Lung microvascular endothelial cell (primary cell): ENCODE data around the gene SLC2A8. TPM values are rescaled to one million over a fixed set of nuclear protein-coding genes. Genes with fewer than 3 reads are reported as not detected.

Experiments
- DNase-seq, 2 donors: peaks; one replicate each; pipeline versions ENCODE4 v3.0.0 to v3.0.0-alpha.2; 2010; ENCODE audit warnings: low read depth in 2 of 2
- total RNA-seq: library from RNA; depleted of rRNA; stranded (reverse); fragments of >200 nt; gene quantifications from 2 replicates; pipeline ENCODE4 v1.2.1, GENCODE V29; 2014

The SLC2A8 gene
- total RNA-seq, 1 donor from 2014 or later = 9.1 TPM

GRCh38 chr9:127402401-127403090 lies 5.6 kb downstream of the SLC2A8 start:
- DNase-seq = no peak

DNA sequence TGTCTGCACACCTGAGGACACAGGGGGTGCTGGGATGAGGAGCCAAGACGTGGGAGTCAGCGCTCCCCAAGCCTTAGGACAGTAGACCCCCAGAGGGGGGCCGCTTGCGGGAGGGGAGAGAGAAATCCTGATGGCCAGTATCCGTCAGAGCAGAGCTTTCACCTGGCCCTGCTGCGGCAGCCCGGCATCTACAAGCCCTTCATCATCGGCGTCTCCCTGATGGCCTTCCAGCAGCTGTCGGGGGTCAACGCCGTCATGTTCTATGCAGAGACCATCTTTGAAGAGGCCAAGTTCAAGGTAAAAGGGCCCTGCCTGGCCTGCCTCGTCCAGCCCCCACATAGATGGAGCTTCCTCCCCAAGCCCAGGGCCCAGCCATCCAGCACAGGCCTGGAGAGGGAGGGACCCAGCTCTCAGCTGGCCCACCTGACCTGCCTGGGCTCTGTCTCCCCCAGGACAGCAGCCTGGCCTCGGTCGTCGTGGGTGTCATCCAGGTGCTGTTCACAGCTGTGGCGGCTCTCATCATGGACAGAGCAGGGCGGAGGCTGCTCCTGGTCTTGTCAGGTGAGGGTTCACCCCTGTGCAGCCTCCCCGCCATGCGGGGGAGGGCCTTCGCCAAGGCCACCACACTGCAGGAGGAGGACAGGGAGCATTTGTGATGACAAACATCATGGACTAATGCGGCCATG lies 6.7 kb downstream of the SLC2A8 start:
- no peak for DNase-seq

- no peak for DNase-seq
Observed at GRCh38 chr9:127404631-127405030, 7.7 kb downstream of the SLC2A8 start.

DNA sequence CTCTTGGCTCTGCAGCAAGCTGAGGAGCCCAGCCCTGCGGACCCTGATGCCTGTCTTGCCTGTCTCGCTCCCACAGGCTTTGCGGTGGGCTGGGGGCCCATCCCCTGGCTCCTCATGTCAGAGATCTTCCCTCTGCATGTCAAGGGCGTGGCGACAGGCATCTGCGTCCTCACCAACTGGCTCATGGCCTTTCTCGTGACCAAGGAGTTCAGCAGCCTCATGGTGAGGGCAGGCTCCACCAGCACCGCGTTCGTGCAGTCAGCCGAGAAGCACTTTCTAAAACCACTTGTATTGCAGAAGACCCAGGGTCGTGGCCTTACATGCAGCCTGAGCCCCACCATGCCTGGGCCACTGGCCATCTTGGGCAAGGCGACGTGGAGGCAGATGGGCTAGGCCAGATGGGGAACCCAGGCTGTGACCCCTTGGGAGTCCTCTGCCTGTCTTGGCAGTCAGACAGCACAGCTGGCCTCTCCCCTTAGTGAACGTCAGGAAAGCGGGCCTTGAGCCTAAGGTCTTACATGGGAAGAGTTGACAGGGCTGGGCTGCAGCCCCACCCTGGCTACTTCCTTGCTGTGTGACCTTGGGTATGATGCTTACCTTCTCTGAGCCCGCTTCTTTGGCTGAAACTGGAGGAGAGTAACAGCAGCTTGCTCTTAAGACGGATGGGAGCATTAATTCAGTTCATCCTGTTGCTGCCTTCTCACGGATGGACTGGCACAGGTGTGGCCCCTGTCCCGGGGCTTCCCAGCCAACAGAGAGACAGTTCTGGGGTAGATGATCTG lies 8.6 kb downstream of the SLC2A8 start:
- no peak for DNase-seq

- DNase-seq = no peak
Observed at GRCh38 chr9:127406799-127407491, 10.0 kb downstream of the SLC2A8 start.

GRCh38 chr9:127407492-127407843 lies 10.5 kb downstream of the SLC2A8 start:
- DNase-seq = no peak

DNA sequence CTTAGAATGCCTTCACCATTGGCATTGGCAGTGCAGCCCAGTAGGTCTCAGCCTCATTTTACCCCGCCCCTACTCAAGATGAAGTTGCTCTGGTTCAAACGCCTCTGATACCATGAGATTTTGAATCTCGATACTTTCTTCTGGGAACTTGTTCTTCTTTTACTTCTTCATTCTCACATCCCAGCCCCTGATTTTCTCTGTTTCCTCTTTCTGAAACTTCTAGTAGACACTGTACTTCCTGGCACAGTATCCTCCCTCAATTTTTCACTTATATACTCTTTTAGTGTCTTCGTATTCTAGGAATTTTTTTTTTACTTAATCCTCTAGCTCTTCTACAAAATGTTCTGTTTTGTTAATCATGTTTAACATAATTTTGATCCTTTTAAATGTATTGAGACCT lies 14.2 kb downstream of the SLC2A8 start:
- DNase-seq = no peak

DNA sequence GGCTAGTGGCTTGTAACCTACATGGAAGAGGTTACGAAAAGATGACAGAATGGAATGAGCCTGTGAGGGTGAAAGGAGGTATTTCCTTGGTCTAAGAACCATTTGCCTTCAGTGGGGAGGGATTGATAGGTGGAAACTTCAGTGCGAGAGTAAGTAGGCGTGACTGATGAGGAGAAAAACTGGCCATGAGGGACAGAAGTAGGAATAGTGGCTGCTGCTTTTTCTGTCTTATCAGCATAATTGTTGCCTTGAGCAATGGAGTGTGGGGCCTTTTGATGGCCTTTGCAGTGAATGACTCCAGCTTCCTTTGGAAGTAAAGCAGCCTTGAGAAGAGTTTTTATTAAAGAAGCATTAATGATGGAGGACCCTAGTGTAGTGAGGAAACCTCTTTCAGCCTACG lies 18.2 kb downstream of the SLC2A8 start:
- no peak for DNase-seq

GRCh38 chr9:127415657-127416056 lies 18.7 kb downstream of the SLC2A8 start:
- DNase-seq = no peak

DNA sequence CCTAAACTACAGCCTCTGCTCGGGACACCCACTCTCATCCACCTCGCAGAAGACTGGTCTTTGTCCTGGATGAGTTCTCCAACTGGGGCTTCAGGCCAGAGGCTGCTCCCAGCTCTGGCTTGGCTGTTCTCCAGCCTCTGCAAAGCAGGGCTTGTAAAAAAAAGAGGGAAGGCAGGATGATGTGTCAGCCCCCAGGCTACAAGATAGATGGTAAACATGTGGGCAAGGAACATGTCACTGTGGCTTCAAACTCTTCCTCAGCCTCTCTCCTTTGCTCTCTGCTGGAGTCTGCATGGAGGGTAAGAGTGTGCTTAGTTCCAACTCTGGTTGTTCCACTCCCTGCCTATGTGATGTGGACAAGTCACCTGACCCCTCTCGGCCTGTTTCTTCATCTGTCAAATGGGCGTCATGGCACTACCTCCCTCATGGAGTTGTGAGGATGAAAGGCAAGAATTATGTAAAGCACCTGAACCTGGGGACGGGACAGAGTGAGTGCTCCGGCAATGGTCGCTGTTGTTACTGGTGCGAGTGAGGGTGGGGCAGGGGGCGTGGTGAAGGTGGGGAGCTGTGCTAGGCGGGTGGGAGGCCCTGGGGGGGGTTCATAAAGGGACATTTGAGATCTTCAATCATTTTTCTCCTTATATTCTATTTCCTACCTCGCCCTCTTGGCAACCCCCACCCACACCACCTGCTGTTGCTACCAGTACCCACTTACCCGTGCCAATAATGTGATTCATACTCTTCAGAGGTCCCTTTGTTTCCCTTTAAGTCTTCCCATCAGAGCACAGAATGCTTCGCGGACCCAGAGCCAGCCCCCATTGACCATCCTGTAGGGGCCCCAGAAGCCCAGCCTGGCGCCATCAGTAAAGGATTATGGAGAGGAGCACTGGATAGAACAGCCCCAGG lies 20.4 kb downstream of the SLC2A8 start:
- DNase-seq = no peak

DNA sequence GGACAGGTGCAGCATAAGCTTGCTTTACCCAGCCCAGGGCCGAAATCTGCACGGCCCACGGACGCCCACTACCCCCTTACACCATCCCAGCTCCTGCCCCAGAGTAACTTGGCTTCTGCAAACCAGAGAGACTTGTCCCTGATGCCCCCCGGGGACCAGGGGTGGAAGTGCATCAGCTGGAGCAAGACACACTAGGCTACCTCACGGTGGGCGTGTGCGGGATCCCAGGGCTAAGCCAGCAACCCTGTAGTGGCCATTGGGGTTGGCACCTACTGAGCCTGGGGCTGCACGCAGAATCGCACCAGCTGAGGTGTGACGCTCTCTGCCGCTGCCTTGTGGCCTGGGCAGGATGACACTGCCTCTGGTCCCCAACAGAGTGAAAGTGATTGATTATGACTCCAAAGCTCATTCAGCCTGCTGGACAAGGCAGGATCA lies 21.1 kb downstream of the SLC2A8 start:
- peak in 1 of 2 donors; percentile 45 for DNase-seq

DNA sequence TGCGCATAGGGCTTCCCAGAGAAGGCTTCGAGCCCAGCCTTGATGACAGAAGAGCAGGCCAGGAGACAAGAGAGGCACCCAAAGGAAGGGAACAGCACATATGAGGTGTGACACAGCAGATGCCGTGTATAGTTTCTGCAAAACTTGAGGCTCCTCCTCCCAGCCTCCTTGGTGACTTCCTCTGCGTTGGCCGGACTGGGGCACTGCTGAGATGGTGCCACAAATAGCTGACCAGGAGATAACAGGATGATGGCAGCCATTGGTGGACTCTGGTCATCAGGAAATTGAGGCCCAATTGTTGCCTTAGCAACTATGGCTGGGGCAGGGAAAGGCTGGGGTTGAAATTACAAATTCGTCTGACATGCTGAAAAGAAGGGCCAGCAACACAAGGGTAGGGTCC lies 22.4 kb downstream of the SLC2A8 start:
- no peak for DNase-seq

- no peak for DNase-seq
Observed at GRCh38 chr9:127421057-127421456, 24.1 kb downstream of the SLC2A8 start.

DNA sequence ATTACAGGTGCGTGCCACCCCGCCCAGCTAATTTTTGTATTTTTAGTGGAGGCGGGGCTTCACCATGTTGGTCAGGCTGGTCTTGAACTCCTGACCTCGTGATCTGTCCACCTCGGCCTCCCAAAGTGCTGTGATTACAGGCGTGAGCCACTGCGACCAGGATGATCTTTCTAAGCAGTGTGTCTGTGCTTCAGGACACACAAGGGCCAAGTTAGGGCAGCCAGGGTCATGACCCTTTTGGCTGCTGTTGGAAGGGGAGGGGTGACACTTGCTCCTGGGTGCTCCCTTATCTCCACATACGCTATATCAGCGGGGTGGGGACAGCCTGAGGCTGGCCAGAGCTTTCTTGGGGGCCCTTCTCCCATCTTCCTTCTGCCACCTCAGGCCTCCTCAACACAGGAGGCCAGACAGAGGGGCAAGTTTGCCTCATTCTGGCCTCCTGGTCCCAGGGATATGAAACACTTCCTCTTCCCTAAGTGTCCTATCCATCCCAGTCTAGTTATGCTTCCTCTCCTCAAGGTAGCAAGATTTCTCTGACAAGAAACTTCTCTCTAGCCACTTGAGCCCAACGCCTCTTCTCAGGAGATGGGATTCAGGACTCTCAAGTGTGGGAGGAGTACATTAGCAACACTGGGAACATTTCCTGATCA lies 25.3 kb downstream of the SLC2A8 start:
- DNase-seq = no peak

GRCh38 chr9:127422787-127423186 lies 25.8 kb downstream of the SLC2A8 start:
- no peak for DNase-seq

- DNase-seq = no peak
Observed at GRCh38 chr9:127423476-127423933, 26.5 kb downstream of the SLC2A8 start.

DNA sequence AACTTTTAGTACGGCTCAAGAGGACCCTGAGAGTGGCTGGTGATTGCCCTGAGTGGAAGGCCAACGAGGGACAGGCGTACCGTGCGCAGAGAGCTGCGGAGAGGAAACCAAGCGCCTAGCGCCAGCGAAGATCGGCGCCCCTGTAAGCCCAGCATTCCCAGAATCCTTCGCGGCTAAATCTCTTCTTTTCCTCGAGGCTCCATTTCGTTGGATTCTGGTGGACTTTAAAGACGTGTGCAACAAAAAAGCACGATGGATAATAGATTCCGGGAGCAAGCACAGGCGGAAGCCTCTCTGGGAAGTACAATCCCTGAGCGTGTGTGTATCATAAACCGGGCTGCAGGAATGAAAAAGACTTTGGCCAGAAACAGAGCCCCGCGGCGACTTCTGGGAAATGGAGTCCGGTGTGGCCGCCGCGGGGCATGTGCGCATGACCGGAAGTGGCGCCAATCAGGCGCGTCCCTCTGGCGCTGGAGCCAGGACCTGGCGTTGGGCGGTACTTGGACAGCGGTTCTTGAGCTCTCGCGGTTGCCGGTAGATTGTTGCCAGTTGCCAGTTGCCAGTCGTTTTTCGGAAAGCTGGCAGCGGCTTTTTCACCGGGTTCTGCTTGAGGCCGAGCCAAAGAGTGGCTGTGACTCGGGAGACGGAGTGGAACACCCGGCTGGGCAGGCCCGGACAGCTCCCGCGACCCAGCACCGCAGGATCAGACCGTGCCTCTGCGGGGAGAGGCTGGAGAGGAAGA lies 27.1 kb downstream of the SLC2A8 start, which contains the start of gene ZNF79:
ZNF79 (plus strand) TSS at position 449 of the 742 bp plus-strand sequence. CDS start 406 bp downstream, outside the sequence.
- DNase-seq = peak; percentile 96

- DNase-seq = no peak
Observed at GRCh38 chr9:127424676-127424999, 27.7 kb downstream of the SLC2A8 start.

DNA sequence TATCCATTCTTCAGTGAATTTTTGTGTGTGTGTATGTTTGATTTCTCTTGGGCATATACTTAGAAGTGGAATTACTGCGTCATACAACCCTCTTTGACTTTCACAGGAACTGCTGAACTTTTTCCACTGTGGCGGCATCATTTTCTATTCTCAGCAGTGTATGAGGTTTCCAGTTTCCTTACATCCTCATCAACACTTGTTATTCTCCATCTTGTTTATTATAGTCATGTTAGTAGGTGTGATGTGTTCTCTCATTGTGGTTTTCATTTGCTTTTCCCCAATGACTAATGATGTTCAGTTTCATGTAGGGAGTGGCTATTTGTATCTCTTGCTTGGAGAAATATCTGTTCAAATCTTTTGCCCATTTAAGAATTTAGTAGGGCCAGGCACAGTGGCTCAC lies 29.8 kb downstream of the SLC2A8 start:
- peak in 1 of 2 donors; percentile 30 for DNase-seq

DNA sequence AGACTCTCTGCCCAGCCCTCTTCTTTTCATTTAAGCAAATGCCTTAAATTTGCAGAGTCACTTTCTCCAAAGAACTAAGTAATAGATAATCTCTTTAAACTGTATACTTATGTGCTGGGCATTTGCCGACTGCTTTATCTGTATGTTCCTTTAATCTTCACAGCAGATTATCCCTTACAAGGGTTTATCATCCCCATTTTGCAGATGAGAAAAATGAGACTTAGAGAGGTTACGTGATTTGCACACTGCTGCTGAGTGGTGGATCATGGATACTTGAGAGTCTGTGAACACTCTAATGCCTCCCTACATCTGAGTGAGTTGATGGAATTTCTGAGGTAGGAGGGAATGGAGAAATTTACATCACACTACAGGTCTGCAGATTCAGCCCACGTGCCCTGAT lies 31.4 kb downstream of the SLC2A8 start:
- DNase-seq = no peak
